HuH-7.5 (cell line): ENCODE results near the gene KERA.

Experiments
- DNase-seq: peaks from one replicate; pipeline ENCODE4 v3.0.0; 2011; ENCODE audit warnings: low spot score

Gene KERA

GRCh38 chr12:91009319-91009950, 48.4 kb downstream of the KERA start:
- no peak for DNase-seq

- DNase-seq: no peak
Measured at GRCh38 chr12:91007531-91008290, 50.1 kb downstream of the KERA start.

GRCh38 chr12:91004872-91005271, 53.0 kb downstream of the KERA start, which contains the start of gene EPYC:
TSS of gene EPYC (minus strand) at chr12:91004972. CDS start at chr12:91002565, 2,407 bp downstream.
- no peak for DNase-seq

GRCh38 chr12:91003737-91004136, 54.1 kb downstream of the KERA start:
- DNase-seq: no peak

DNA sequence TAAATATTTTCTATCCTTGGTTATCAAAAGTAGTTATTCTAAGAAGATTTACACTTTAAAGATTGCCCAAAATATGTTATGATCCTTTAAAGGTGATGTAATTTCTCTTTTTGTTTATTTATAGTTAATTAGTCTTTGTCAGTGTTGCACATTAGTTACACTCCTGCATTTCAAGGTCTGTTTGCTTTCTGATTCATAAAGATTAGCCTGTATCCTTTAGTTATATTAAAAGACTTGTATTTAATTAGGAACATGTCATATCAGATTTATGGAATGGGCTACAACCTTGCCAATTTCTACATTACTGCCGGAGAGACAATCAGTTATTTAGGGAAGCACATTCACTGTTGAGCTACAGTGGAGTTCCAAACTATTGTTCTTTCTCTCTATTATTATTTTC, 56.5 kb downstream of the KERA start:
- DNase-seq: no peak
